Bronchial smooth muscle cell (primary cell): ENCODE results near the gene CDK12. TPM values are rescaled to one million over a fixed set of nuclear protein-coding genes. Genes with fewer than 3 reads are reported as not detected.

ENCODE experiments used
- total RNA-seq: library from RNA; depleted of rRNA; stranded (reverse); fragments of >200 nt; gene quantifications from 2 replicates; pipeline ENCODE4 v1.2.1, GENCODE V29; 2014

The CDK12 gene
- total RNA-seq, result 14.5 and 17.2 TPM in 2 replicates

GRCh38 chr17:39461113-39461925 is at the start of gene CDK12:
Gene CDK12, plus strand, starts transcription at chr17:39461486. Its CDS starts 586 bp downstream, at chr17:39462072.

GRCh38 chr17:39450847-39451581 is 10.3 kb upstream of the CDK12 start, which contains the start of gene MED1:
Gene MED1, minus strand, starts transcription at chr17:39451263. Its CDS starts 201 bp downstream, at chr17:39451062.

Other genes with a start within 250 kb of the CDK12 start
- gene STAC2, start 235.5 kb upstream of the CDK12 start, total RNA-seq, result under 0.01 TPM in 1 of 2 replicates, not detected in the other
- gene FBXL20, start 59.9 kb upstream of the CDK12 start, total RNA-seq, result 9.6 and 11.9 TPM in 2 replicates
- gene MED1, start 10.2 kb upstream of the CDK12 start, total RNA-seq, result 14.3 and 14.9 TPM in 2 replicates
- under 0.01 TPM in 1 of 2 replicates, not detected in the other for gene NEUROD2, start 146.4 kb downstream of the CDK12 start, total RNA-seq
- gene PPP1R1B, start 165.5 kb downstream of the CDK12 start, total RNA-seq, result 0.32 and 6.3 TPM in 2 replicates
- gene STARD3, start 175.7 kb downstream of the CDK12 start, total RNA-seq, result 18.1 and 25.2 TPM in 2 replicates
- gene TCAP, start 203.9 kb downstream of the CDK12 start, total RNA-seq, result 0.16 and 0.34 TPM in 2 replicates
- gene PNMT, start 207.0 kb downstream of the CDK12 start, total RNA-seq, result not detected in 2 replicates
- 12.5 and 20.2 TPM in 2 replicates for gene PGAP3, start 226.6 kb downstream of the CDK12 start, total RNA-seq
- gene ERBB2, start 238.6 kb downstream of the CDK12 start, total RNA-seq, result 24.6 and 30.3 TPM in 2 replicates